NB4 (cell line): ENCODE data around the gene JAZF1.

Experiments
- DNase-seq: peaks from one replicate; pipeline ENCODE4 v3.0.0; 2010; ENCODE audit warnings: low read depth
- H3K4me3 ChIP-seq: one replicate; pipeline ENCODE4 v1.5.1; 2011; ENCODE audit warnings: mild to moderate bottlenecking, low read depth, low read length, moderate library complexity
- CTCF ChIP-seq: IDR thresholded peaks from one replicate; pipeline ENCODE4 v1.5.1; 2012; ENCODE audit warnings: low read depth, low read length
- MAX ChIP-seq: IDR thresholded peaks from 2 replicates; pipeline ENCODE4 v1.6.1; 2011; ENCODE audit warnings: low read depth, low read length
- MYC ChIP-seq: IDR thresholded peaks from 2 replicates; pipeline ENCODE4 v1.6.1; 2011; ENCODE audit warnings: low read depth, low read length
- POLR2A ChIP-seq: IDR thresholded peaks from 2 replicates; pipeline ENCODE4 v1.6.1; 2011; ENCODE audit warnings: mild to moderate bottlenecking; ENCODE audit not compliant: insufficient read length; ENCODE audit errors: extremely low read depth

Gene JAZF1

GRCh38 chr7:28224675-28225074 is 44.1 kb upstream of the JAZF1 start:
- DNase-seq = no peak
- no peak for TF ChIP-seq CTCF
- TF ChIP-seq MYC = no peak
- TF ChIP-seq MAX = no peak
- TF ChIP-seq POLR2A = no peak
- no peak overlapping the region for H3K4me3 ChIP-seq

GRCh38 chr7:28224172-28224571 is 43.6 kb upstream of the JAZF1 start:
- no peak for DNase-seq
- no peak overlapping the region for H3K4me3 ChIP-seq
- TF ChIP-seq POLR2A = no peak

GRCh38 chr7:28222636-28223035 is 42.0 kb upstream of the JAZF1 start:
- DNase-seq = no peak
- TF ChIP-seq POLR2A (no peak), MYC (no peak), CTCF (no peak), MAX (no peak)
- no peak overlapping the region for H3K4me3 ChIP-seq

GRCh38 chr7:28219793-28220192 is 39.2 kb upstream of the JAZF1 start:
- no peak for TF ChIP-seq MYC
- no peak for TF ChIP-seq MAX
- no peak for TF ChIP-seq CTCF
- TF ChIP-seq POLR2A = no peak
- DNase-seq = no peak
- H3K4me3 ChIP-seq = no peak overlapping the region

GRCh38 chr7:28217143-28217542 is 36.5 kb upstream of the JAZF1 start:
- TF ChIP-seq MYC (no peak), POLR2A (no peak), CTCF (no peak), MAX (no peak)
- no peak overlapping the region for H3K4me3 ChIP-seq
- DNase-seq = no peak

GRCh38 chr7:28211006-28211405 is 30.4 kb upstream of the JAZF1 start:
- no peak overlapping the region for H3K4me3 ChIP-seq
- no peak for TF ChIP-seq MYC
- no peak for TF ChIP-seq POLR2A
- TF ChIP-seq CTCF = no peak
- TF ChIP-seq MAX = no peak
- no peak for DNase-seq
